HL-60 (cell line): ENCODE measurements around the gene SPACA1.
"Not testable (repeated sequence)": the region's sequence is repeated elsewhere in the genome, so short reads cannot be mapped to it uniquely, and the experiment has no call there.

Experiments used
- CTCF ChIP-seq: IDR thresholded peaks from one replicate; pipeline ENCODE4 v1.5.1; 2011; ENCODE audit warnings: low read length, control low read depth, inconsistent platforms; ENCODE audit not compliant: insufficient read depth
- GABPA ChIP-seq: IDR thresholded peaks from 2 replicates; pipeline ENCODE4 v1.6.1; 2012; ENCODE audit warnings: low read depth
- POLR2AphosphoS5 ChIP-seq: IDR thresholded peaks from 2 replicates; pipeline ENCODE4 v1.6.1; 2012; ENCODE audit warnings: low read depth
- REST ChIP-seq: IDR thresholded peaks from 2 replicates; pipeline ENCODE4 v1.6.1; 2012; ENCODE audit warnings: low read depth; ENCODE audit not compliant: insufficient replicate concordance
- SPI1 ChIP-seq: IDR thresholded peaks from 2 replicates; pipeline ENCODE4 v1.6.1; 2012; ENCODE audit warnings: low read depth, mild to moderate bottlenecking, borderline replicate concordance

GRCh38 chr6:88001279-88001678, 46.4 kb upstream of the SPACA1 start:
- not testable (repeated sequence) for TF ChIP-seq REST, CTCF, GABPA, POLR2AphosphoS5, SPI1
